SK-N-DZ (cell line): ENCODE measurements around the gene PIGZ.

ENCODE experiments used
- DNase-seq: peaks from one replicate; pipeline ENCODE4 v3.0.0-alpha.2; 2015; ENCODE audit warnings: low spot score

Gene PIGZ

GRCh38 chr3:197001972-197002700 is 33.5 kb upstream of the PIGZ start:
- no peak for DNase-seq

- no peak for DNase-seq
Observed at GRCh38 chr3:197001106-197001971, 32.7 kb upstream of the PIGZ start.

- no peak for DNase-seq
Observed at GRCh38 chr3:197000211-197000610, 31.6 kb upstream of the PIGZ start.

- no peak for DNase-seq
Observed at GRCh38 chr3:196998966-196999760, 30.5 kb upstream of the PIGZ start.

GRCh38 chr3:196997311-196997710 is 28.7 kb upstream of the PIGZ start:
- DNase-seq, result no peak

- DNase-seq, result no peak
Observed at GRCh38 chr3:196996454-196997265, 28.0 kb upstream of the PIGZ start.

- DNase-seq, result no peak
Observed at GRCh38 chr3:196995646-196996355, 27.2 kb upstream of the PIGZ start.

- DNase-seq, result no peak
Observed at GRCh38 chr3:196995027-196995426, 26.4 kb upstream of the PIGZ start.

GRCh38 chr3:196994056-196994455 is 25.4 kb upstream of the PIGZ start:
- no peak for DNase-seq

- no peak for DNase-seq
Observed at GRCh38 chr3:196992461-196993065, 23.9 kb upstream of the PIGZ start.

GRCh38 chr3:196991581-196992460 is 23.2 kb upstream of the PIGZ start:
- DNase-seq, result no peak

GRCh38 chr3:196990601-196991007 is 22.0 kb upstream of the PIGZ start:
- DNase-seq, result no peak

GRCh38 chr3:196989721-196990262 is 21.2 kb upstream of the PIGZ start:
- DNase-seq, result no peak

GRCh38 chr3:196988241-196989029 is 19.8 kb upstream of the PIGZ start:
- DNase-seq, result peak; percentile 73

- DNase-seq, result no peak
Observed at GRCh38 chr3:196987022-196987421, 18.4 kb upstream of the PIGZ start.

GRCh38 chr3:196985954-196986885 is 17.6 kb upstream of the PIGZ start:
- DNase-seq, result no peak

- DNase-seq, result no peak
Observed at GRCh38 chr3:196985298-196985697, 16.7 kb upstream of the PIGZ start.
